Measurements from ENCODE around the gene MICAL2. TPM values are rescaled to one million over a fixed set of nuclear protein-coding genes. Genes with fewer than 3 reads are reported as not detected.

Gene MICAL2
- total RNA-seq, 2 donors from 2014 or later, result 13.1 to 285 TPM

- DNase-seq (ENCODE audit: low spot score), result no peak
Measured at GRCh38 chr11:12174128-12174476, 63.7 kb downstream of the MICAL2 start.

GRCh38 chr11:12174477-12175143 lies 64.2 kb downstream of the MICAL2 start:
- DNase-seq (ENCODE audit: low spot score), result no peak
- no peaks in the 10 kb centered on the region for H3K36me3 ChIP-seq
- no peaks in the 10 kb centered on the region for H3K4me1 ChIP-seq (replicated peaks)
- H3K4me3 ChIP-seq, result no peak overlapping the region
- H3K27ac ChIP-seq, result no peak overlapping the region
- TF ChIP-seq CTCF (IDR thresholded peaks at IDR 0.05) (no peak), POLR2AphosphoS5 (IDR thresholded peaks at IDR 0.05) (no peak), POLR2A (IDR thresholded peaks at IDR 0.05) (no peak)
- intact Hi-C loops (cut with DNase I), result no loop called here
- 94% methylated on average over 3 of the region's 3 CpGs for whole genome bisulfite sequencing
- no peaks in the 10 kb centered on the region for H3K27me3 ChIP-seq (replicated peaks; ENCODE audit: insufficient read depth)
- H3K9me3 ChIP-seq, result no peaks in the 10 kb centered on the region

More at GRCh38 chr11:12174128-12174476, 63.7 kb downstream of the MICAL2 start:
- Histone ChIP-seq H3K4me3 (no peak overlapping the region), H3K4me1 (replicated peaks) (no peaks in the 10 kb centered on the region), H3K9me3 (no peaks in the 10 kb centered on the region), H3K36me3 (no peaks in the 10 kb centered on the region), H3K27ac (no peak overlapping the region), H3K27me3 (replicated peaks; ENCODE audit: insufficient read depth) (no peaks in the 10 kb centered on the region)
- TF ChIP-seq POLR2AphosphoS5 (IDR thresholded peaks at IDR 0.05), result no peak
- TF ChIP-seq CTCF (IDR thresholded peaks at IDR 0.05), result no peak
- no peak for TF ChIP-seq POLR2A (IDR thresholded peaks at IDR 0.05)
- 66% methylated on average over 1 of the region's 1 CpG for WGBS
- intact Hi-C loops (cut with DNase I), result no loop called here

GRCh38 chr11:12175694-12176241 lies 65.4 kb downstream of the MICAL2 start:
- DNase-seq (ENCODE audit: low spot score), result no peak
- WGBS, result 51% methylated on average over 4 of the region's 4 CpGs
- Histone ChIP-seq H3K27me3 (replicated peaks; ENCODE audit: insufficient read depth) (no peaks in the 10 kb centered on the region), H3K36me3 (no peaks in the 10 kb centered on the region), H3K4me1 (replicated peaks) (no peaks in the 10 kb centered on the region), H3K9me3 (no peaks in the 10 kb centered on the region), H3K27ac (no peak overlapping the region), H3K4me3 (no peak overlapping the region)
- no peak for TF ChIP-seq POLR2A (IDR thresholded peaks at IDR 0.05)
- no peak for TF ChIP-seq POLR2AphosphoS5 (IDR thresholded peaks at IDR 0.05)
- no peak for TF ChIP-seq CTCF (IDR thresholded peaks at IDR 0.05)
- intact Hi-C loops (cut with DNase I), result no loop called here

GRCh38 chr11:12176410-12176809 lies 66.0 kb downstream of the MICAL2 start:
- no peaks in the 10 kb centered on the region for H3K4me1 ChIP-seq (replicated peaks)

More at GRCh38 chr11:12176410-12176809, 66.0 kb downstream of the MICAL2 start:
- no peaks in the 10 kb centered on the region for H3K36me3 ChIP-seq
- TF ChIP-seq POLR2A (IDR thresholded peaks at IDR 0.05), result no peak
- no peak for TF ChIP-seq POLR2AphosphoS5 (IDR thresholded peaks at IDR 0.05)
- TF ChIP-seq CTCF (IDR thresholded peaks at IDR 0.05), result no peak
- DNase-seq (ENCODE audit: low spot score), result no peak
- WGBS, result 92% methylated on average over 4 of the region's 4 CpGs
- H3K27me3 ChIP-seq (replicated peaks; ENCODE audit: insufficient read depth), result no peaks in the 10 kb centered on the region
- intact Hi-C loops (cut with DNase I), result no loop called here
- no peaks in the 10 kb centered on the region for H3K9me3 ChIP-seq
- no peak overlapping the region for H3K27ac ChIP-seq
- H3K4me3 ChIP-seq, result no peak overlapping the region
